HepG2 (cell line): ENCODE results near the gene TMEM198. TPM values are rescaled to one million over a fixed set of nuclear protein-coding genes. Genes with fewer than 3 reads are reported as not detected.

ENCODE experiments used
- EED ChIP-seq: sonication (generic); formaldehyde crosslinking; IDR thresholded peaks from 2 replicates; pipeline ENCODE4 v1.5.0; 2020; ENCODE audit warnings: mild to moderate bottlenecking, missing genetic modification reagents
- HCFC1 ChIP-seq: fragments of 150-350 bp; IDR thresholded peaks from 2 replicates; pipeline ENCODE4 v1.6.1; 2014; ENCODE audit warnings: low read depth, low read length
- HNF4A ChIP-seq: sonication (generic); formaldehyde crosslinking; IDR thresholded peaks from 2 replicates; pipeline ENCODE4 v1.4.0; 2020; ENCODE audit warnings: missing genetic modification reagents
- HNRNPH1 ChIP-seq: fragments of 200-400 bp; formaldehyde crosslinking; optimal IDR thresholded peaks from 2 replicates; pipeline ENCODE3; 2017; ENCODE audit warnings: mild to moderate bottlenecking, low read depth, low read length
- JDP2 ChIP-seq: sonication (generic); formaldehyde crosslinking; IDR thresholded peaks from 2 replicates; pipeline ENCODE4 v1.8.1; 2022; ENCODE audit warnings: missing genetic modification reagents, borderline replicate concordance
- KDM2A ChIP-seq: sonication (generic); formaldehyde crosslinking; IDR thresholded peaks from 2 replicates; pipeline ENCODE4 v1.4.0; 2020; ENCODE audit warnings: low read depth, missing genetic modification reagents, borderline replicate concordance
- MED13 ChIP-seq: sonication (generic); formaldehyde crosslinking; IDR thresholded peaks from 2 replicates; pipeline ENCODE4 v1.5.0; 2020; ENCODE audit warnings: missing genetic modification reagents
- MED8 ChIP-seq: sonication (generic); formaldehyde crosslinking; IDR thresholded peaks from 2 replicates; pipeline ENCODE4 v1.8.1; 2023; ENCODE audit warnings: mild to moderate bottlenecking, missing genetic modification reagents; ENCODE audit not compliant: insufficient replicate concordance
- PPARG ChIP-seq: conservative IDR thresholded peaks from 2 replicates; pipeline ENCODE4 v1.6.1; 2016; ENCODE audit warnings: missing biosample characterization, missing genetic modification reagents
- RXRB ChIP-seq: IDR thresholded peaks from 2 replicates; pipeline ENCODE4 v1.6.1; 2016; ENCODE audit warnings: borderline replicate concordance, missing genetic modification reagents, missing compliant biosample characterization
- SAP130 ChIP-seq: IDR thresholded peaks from 2 replicates; pipeline ENCODE4 v1.6.1; 2016; ENCODE audit warnings: low read depth
- TBX2 ChIP-seq: sonication (generic); formaldehyde crosslinking; IDR thresholded peaks from 2 replicates; pipeline ENCODE4 v1.5.0; 2020; ENCODE audit warnings: missing genetic modification reagents, mild to moderate bottlenecking, borderline replicate concordance
- THYN1 ChIP-seq: sonication (generic); formaldehyde crosslinking; IDR thresholded peaks from 2 replicates; pipeline ENCODE4 v1.8.1; 2023; ENCODE audit warnings: low read depth, mild to moderate bottlenecking, moderate library complexity, missing genetic modification reagents, borderline replicate concordance
- ZNF124 ChIP-seq: sonication (generic); formaldehyde crosslinking; IDR thresholded peaks from 2 replicates; pipeline ENCODE4 v1.4.0; 2020; ENCODE audit warnings: missing genetic modification reagents
- ZNF224 ChIP-seq: sonication (generic); formaldehyde crosslinking; IDR thresholded peaks from 2 replicates; pipeline ENCODE4 v1.5.0; 2020; ENCODE audit warnings: mild to moderate bottlenecking, missing genetic modification reagents
- ZNF350 ChIP-seq: sonication (generic); formaldehyde crosslinking; IDR thresholded peaks from 2 replicates; pipeline ENCODE4 v1.4.0; 2020; ENCODE audit warnings: mild to moderate bottlenecking, low read depth, missing genetic modification reagents, borderline replicate concordance
- ZNF773 ChIP-seq: sonication (generic); formaldehyde crosslinking; IDR thresholded peaks from 2 replicates; pipeline ENCODE4 v1.4.0; 2020; ENCODE audit warnings: missing genetic modification reagents, borderline replicate concordance
- ZNF891 ChIP-seq: sonication (generic); formaldehyde crosslinking; IDR thresholded peaks from 2 replicates; pipeline ENCODE4 v1.5.0; 2020; ENCODE audit warnings: mild to moderate bottlenecking, missing genetic modification reagents
- polyA plus RNA-seq, 8 experiments: library from polyadenylated mRNA; depleted of rRNA in 3 of 8; stranded (reverse) in 7 of 8; unstranded in 1 of 8; fragments of >200 nt; fragmentation: Illumina TruSeq in 4 of 8; extraction: Trizol in 4 of 8; gene quantifications; 2 replicates each; pipeline versions ENCODE4 v1.2.1 to v1.2.3, GENCODE V29; 2011 to 2016; ENCODE audit warnings: low read depth in 4 of 8, missing spikeins in 1 of 8, mixed read lengths in 1 of 8; ENCODE audit not compliant: insufficient read depth in 1 of 8
- total RNA-seq, 5 experiments: library from RNA; depleted of rRNA; stranded (reverse); fragments of >200 nt; fragmentation: Illumina TruSeq; extraction: Trizol; gene quantifications; 2 replicates each; pipeline ENCODE4 v1.2.3, GENCODE V29; 2016; ENCODE audit warnings: low read depth in 1 of 5
- TF ChIP-seq, protein P1 (sequence below): sonication (generic); formaldehyde crosslinking; IDR thresholded peaks from 2 replicates; pipeline ENCODE4 v1.9.0; 2022; ENCODE audit warnings: low read depth, missing genetic modification reagents
- TF ChIP-seq, protein P2 (sequence below), 2 experiments: sonication (generic) in 1 of 2; formaldehyde crosslinking in 1 of 2; IDR thresholded peaks; 2 replicates each; pipeline versions ENCODE4 v1.4.0 to v1.6.1; 2018 to 2020; ENCODE audit warnings: missing genetic modification reagents in 2 of 2, borderline replicate concordance in 1 of 2, low read depth in 1 of 2, mild to moderate bottlenecking in 1 of 2, missing biosample characterization in 1 of 2
- TF ChIP-seq, protein P3 (sequence below): sonication (generic); formaldehyde crosslinking; IDR thresholded peaks from 2 replicates; pipeline ENCODE4 v1.5.0; 2020; ENCODE audit warnings: missing genetic modification reagents
- TF ChIP-seq, protein P4 (sequence below): sonication (generic); formaldehyde crosslinking; IDR thresholded peaks from 2 replicates; pipeline ENCODE4 v1.4.0; 2020; ENCODE audit warnings: mild to moderate bottlenecking, missing genetic modification reagents
- TF ChIP-seq, protein P5 (sequence below): sonication (generic); formaldehyde crosslinking; IDR thresholded peaks from 2 replicates; pipeline ENCODE4 v1.4.0; 2020; ENCODE audit warnings: missing genetic modification reagents, borderline replicate concordance

Gene TMEM198
- total and polyA plus RNA-seq, 2 of the 13 experiments (the other 11 are each of a cell fraction or from before 2014, with no cell fraction given), result 17.3 to 23.5 TPM

DNA sequence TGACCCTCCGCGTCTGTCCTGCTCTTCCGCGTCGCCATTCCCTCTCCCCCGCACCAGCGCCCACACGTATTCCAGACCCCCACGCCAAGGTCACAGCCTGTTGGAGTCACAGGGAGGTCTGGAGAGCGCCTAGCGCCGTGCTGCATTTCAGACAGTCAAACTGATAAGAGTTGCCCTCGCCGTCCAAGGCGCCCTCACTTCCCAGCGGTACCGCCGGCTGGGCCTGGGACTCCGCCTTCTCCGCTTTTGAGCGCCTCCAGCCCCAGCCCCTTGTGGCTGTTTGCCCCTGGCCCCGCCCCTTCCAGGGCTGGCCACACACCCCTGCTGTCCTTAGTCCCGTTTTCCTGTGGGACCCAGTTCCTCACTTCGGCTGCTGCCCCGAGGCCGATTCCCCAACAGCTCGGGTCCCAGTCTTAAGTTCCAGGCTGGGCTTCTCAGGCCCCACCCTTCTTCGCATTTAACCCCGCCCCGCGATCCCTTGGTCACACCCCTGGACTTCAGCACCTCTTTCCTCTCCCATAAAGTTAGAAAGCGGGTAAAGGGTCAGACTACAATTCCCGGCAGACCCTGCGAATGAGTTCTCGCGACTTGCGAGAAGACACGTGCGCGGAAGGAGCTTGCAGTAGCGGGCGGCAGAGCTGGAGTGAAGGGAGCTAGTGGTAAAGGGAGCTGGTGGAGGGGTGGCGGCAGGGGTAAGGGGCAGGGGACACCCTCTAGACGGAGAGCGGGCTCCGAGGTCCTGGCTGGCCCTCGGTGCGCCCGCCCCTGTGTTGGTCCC is 45.4 kb upstream of the TMEM198 start, which contains the start of gene GMPPA (continued):
- TF ChIP-seq ZNF891 (peak; percentile 80; the same call in 1 of the 2 replicates), HNF4A (peak; percentile 64), ZNF773 (no peak), RXRB (peak; percentile 95), ZNF350 (peak; percentile 86), PPARG (CRISPR knock-in tag) (peak; percentile 100), JDP2 (CRISPR knock-in tag) (no peak), HNRNPH1 (peak; percentile 81), MED13 (CRISPR knock-in tag) (no peak), SAP130 (peak; percentile 98), EED (CRISPR knock-in tag) (no peak; the same call in none of the 2 replicates), ZNF224 (CRISPR knock-in tag) (no peak), MED8 (CRISPR knock-in tag) (peak; percentile 26), KDM2A (CRISPR knock-in tag) (peak; percentile 61), HCFC1 (peak; percentile 97), ZNF124 (no peak), THYN1 (CRISPR knock-in tag) (no peak), TBX2 (CRISPR knock-in tag) (peak; percentile 57; the same call in 1 of the 2 replicates)
- TF ChIP-seq, protein P1, sequence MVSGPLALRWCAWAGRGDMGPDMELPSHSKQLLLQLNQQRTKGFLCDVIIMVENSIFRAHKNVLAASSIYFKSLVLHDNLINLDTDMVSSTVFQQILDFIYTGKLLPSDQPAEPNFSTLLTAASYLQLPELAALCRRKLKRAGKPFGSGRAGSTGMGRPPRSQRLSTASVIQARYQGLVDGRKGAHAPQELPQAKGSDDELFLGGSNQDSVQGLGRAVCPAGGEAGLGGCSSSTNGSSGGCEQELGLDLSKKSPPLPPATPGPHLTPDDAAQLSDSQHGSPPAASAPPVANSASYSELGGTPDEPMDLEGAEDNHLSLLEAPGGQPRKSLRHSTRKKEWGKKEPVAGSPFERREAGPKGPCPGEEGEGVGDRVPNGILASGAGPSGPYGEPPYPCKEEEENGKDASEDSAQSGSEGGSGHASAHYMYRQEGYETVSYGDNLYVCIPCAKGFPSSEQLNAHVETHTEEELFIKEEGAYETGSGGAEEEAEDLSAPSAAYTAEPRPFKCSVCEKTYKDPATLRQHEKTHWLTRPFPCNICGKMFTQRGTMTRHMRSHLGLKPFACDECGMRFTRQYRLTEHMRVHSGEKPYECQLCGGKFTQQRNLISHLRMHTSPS, result no peak
- TF ChIP-seq, protein P2, sequence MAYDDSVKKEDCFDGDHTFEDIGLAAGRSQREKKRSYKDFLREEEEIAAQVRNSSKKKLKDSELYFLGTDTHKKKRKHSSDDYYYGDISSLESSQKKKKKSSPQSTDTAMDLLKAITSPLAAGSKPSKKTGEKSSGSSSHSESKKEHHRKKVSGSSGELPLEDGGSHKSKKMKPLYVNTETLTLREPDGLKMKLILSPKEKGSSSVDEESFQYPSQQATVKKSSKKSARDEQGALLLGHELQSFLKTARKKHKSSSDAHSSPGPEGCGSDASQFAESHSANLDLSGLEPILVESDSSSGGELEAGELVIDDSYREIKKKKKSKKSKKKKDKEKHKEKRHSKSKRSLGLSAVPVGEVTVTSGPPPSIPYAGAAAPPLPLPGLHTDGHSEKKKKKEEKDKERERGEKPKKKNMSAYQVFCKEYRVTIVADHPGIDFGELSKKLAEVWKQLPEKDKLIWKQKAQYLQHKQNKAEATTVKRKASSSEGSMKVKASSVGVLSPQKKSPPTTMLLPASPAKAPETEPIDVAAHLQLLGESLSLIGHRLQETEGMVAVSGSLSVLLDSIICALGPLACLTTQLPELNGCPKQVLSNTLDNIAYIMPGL (CRISPR knock-in tag; IDR thresholded peaks at IDR 0.05; ENCODE audit: borderline replicate concordance in 1 of 2, low read depth in 1 of 2), result peak; percentile 51 to 69; a peak in 2 of 4 replicates
- TF ChIP-seq, protein P3, sequence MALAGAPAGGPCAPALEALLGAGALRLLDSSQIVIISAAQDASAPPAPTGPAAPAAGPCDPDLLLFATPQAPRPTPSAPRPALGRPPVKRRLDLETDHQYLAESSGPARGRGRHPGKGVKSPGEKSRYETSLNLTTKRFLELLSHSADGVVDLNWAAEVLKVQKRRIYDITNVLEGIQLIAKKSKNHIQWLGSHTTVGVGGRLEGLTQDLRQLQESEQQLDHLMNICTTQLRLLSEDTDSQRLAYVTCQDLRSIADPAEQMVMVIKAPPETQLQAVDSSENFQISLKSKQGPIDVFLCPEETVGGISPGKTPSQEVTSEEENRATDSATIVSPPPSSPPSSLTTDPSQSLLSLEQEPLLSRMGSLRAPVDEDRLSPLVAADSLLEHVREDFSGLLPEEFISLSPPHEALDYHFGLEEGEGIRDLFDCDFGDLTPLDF (CRISPR knock-in tag), result peak; percentile 42; the same call in 1 of the 2 replicates
- TF ChIP-seq, protein P4, sequence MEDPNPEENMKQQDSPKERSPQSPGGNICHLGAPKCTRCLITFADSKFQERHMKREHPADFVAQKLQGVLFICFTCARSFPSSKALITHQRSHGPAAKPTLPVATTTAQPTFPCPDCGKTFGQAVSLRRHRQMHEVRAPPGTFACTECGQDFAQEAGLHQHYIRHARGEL (CRISPR knock-in tag), result peak; percentile 94
- TF ChIP-seq, protein P5, sequence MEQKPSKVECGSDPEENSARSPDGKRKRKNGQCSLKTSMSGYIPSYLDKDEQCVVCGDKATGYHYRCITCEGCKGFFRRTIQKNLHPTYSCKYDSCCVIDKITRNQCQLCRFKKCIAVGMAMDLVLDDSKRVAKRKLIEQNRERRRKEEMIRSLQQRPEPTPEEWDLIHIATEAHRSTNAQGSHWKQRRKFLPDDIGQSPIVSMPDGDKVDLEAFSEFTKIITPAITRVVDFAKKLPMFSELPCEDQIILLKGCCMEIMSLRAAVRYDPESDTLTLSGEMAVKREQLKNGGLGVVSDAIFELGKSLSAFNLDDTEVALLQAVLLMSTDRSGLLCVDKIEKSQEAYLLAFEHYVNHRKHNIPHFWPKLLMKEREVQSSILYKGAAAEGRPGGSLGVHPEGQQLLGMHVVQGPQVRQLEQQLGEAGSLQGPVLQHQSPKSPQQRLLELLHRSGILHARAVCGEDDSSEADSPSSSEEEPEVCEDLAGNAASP (CRISPR knock-in tag), result no peak; the same call in 1 of the 2 replicates
